GM18861 (cell line): ENCODE results near the gene FYB1.

Experiments
- ATAC-seq: cut with Tn5 transposase; IDR thresholded peaks from one replicate; pipeline ENCODE4 v1.9.1; 2021; ENCODE audit not compliant: unreplicated experiment

Gene FYB1

DNA sequence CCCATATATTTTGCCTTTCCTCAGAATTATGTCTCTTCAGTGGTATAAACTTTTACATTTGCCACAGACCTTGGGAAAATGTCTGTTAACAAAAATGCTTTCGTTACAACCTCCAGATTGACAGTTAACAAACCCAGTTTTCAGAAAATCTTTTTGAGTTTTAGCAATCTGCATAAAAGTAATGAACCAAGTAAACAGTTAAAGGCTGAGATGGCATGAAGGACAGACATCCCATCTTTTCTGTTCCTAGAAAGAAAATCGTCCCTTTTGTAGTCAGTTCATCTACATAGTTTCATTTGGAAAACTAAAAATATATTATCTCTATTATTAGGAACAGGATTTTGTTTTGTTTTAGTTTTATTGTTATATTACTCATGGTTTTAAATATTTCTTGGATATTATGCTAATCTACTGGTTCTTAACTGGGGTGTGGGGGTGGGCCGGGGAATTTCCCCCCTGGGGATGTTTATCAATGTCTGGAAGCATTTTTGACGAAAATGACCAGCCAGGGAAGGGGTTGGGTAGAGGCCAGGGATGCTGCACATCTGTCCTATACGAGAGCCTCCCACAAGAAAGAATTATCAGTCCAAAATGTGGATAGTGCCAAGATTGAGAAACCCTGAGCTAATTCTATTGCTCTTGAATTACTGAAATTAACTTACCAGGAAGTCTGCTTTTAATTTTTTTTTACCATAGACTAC is 11.9 kb downstream of the FYB1 start:
- no peak for ATAC-seq

DNA sequence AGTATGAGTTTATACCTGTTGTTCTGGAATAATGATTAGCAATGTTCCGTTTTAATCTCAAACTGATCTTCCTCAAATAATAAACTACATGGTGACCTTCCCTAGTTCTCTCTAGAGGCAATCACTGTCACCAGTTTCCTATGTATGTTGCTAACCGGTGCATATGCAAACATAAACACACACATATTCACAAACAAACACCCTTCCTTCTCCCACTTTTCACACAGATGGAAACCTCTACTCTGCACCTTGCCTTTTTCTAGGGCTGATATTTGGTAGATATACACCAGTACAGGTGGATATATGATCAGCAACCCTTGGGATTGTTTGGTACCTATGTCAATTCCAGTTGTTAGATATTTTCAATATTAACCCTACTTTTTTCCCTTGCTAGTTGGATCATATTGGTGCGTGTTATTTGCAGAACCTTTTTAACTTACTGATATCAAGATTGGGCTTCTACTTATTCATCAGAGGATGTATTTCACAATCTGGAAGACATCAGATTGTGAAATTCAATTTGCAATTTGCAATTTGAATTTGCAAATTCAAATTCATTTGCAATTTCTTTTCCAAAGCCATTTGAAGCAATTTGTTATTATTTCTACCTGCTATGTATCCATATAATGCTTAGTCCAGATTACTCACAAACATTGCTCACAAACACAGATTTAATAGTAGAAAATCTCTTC is 12.6 kb downstream of the FYB1 start:
- no peak for ATAC-seq

GRCh38 chr5:39205550-39205949 is 13.8 kb downstream of the FYB1 start:
- no peak for ATAC-seq

GRCh38 chr5:39203951-39204350 is 15.4 kb downstream of the FYB1 start:
- no peak for ATAC-seq

GRCh38 chr5:39203275-39203922 is 16.0 kb downstream of the FYB1 start:
- ATAC-seq: no peak

- ATAC-seq: no peak
These were observed 16.6 kb downstream of the FYB1 start for GRCh38 chr5:39202597-39203274.

DNA sequence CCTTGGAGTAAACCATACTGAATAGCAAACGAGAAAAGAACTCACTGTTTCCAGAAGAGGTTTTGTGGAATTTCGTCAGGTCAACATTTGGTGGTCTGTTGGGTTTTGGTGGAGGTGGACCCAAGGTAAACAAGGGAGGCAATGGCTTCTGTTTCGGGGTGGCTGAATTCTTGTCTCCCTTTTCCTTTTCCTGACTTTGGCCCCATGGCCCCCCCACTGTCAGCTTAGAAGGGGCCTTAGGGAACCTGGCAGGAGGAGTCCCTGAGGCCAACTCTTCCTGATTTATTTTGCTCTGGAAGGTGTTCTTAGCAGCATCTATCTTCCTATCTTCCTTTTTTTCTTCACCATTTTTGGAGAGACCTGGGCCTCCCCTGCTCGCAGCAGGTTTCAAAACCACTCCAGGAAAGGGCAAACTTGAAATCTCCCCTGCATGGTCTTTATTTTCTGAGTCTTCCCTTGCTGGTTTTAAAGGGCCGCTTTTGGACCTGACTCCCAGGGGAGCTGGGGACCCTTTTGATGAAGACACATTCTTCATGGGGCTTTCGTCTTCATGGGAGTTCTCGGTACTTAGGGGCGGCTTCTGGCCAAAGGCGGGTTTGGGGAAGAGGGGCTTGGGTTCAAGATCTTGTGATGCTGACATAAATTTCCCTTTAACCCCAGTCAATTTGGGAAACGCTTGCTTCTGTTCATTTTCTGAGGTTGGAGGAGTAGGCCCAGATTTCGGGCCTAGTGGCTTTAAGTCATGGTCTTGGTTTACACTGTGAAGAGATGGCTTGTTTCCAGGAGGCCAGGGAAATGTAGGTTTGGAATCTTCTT is 17.4 kb downstream of the FYB1 start:
- no peak for ATAC-seq

DNA sequence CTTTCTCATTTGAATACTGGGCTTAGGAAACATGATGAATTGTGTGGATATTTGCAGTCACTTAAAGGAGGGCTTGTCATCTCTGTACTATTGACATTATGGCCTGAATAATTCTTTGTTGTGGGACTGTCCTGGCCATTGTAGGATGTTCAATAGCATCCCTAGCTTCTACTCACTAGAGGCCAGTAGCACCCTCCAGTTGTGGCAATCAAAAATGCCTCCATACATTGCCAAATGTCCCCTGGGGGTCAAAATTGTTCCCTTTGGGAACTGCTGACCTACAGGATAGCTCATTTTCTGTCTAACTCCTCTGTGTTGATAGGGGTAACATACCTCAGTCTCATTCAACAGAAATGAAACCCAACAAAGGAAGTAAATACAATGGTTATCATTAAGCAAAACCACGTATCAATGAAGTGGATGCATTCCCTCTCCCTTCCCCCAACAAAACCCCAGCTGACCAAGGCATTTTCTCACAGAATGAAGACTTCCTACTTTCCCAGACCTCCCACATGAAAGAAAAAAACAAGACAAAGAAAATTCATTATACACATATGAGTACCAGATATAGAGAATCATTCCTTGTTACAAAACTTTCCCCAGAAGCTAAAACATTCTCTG is 18.1 kb downstream of the FYB1 start:
- no peak for ATAC-seq

- ATAC-seq: no peak
These were observed 19.3 kb downstream of the FYB1 start for GRCh38 chr5:39200081-39200480.

GRCh38 chr5:39199335-39199734 is 20.0 kb downstream of the FYB1 start:
- ATAC-seq: no peak

DNA sequence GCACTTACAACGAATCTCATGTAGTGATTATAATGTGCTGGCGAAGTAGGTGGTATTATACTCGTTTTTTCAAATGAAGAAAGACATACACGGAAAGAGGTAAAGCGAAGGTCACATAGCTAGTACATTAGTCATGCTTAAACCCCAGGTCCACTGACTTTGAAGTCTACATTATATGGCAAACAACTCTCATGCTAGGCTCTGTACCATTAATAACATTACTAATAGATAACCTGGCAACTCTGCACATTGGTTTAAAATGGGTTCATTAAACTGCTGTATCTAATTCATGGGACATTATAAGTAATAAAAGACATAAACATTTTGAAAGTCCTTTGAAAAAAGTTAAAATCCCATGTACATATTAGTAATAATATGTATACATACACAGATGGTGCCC is 21.2 kb downstream of the FYB1 start:
- ATAC-seq: no peak

DNA sequence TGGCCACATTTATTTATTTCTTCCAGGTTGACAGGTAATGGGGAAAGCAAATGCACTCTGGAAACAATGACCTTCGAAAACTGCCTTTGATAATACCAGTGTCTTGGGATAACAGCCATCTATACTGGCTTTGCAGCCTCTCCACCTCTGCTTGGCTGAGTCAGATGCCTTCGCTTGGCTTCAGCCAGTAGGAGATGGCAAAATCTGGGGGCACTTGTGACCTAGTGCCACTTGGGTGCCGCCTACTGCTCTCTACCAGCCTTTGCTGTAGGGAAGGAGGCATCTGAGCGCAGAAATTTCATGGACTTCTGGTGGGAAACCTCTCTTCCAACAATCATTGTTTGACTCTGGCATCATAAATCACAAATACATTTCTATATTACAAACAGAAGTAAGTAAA is 21.8 kb downstream of the FYB1 start:
- ATAC-seq: no peak

- ATAC-seq: no peak
These were observed 24.1 kb downstream of the FYB1 start for GRCh38 chr5:39195198-39195826.

GRCh38 chr5:39194466-39195136 is 24.8 kb downstream of the FYB1 start:
- no peak for ATAC-seq

GRCh38 chr5:39193553-39194465 is 25.6 kb downstream of the FYB1 start:
- ATAC-seq: no peak

GRCh38 chr5:39192450-39193160 is 26.8 kb downstream of the FYB1 start:
- no peak for ATAC-seq

DNA sequence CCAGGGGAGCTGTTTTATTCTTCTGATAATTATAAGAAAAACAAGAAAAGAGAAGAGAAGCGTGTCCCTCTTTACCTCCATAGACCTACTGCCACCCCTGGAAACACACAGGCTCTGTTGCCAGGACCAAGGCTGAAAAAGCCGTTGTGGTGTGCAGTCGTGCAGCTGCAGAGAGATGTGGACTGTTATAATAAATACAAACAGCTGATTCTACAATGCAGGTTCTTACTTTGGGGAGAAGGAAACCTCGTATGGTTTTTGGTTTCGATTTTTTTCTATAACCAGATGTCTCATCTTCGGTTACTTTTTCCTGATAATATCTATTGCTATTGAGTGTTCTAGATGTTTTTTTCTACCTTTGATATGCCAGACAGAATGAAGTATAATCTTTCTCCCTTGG is 28.1 kb downstream of the FYB1 start:
- ATAC-seq: no peak
